K562 (cell line): Measurements from ENCODE around the gene HSPB7. TPM values are rescaled to one million over a fixed set of nuclear protein-coding genes. Genes with fewer than 3 reads are reported as not detected.
A peak's percentile ranks its signal among the peaks of the same experiment; 100 is the strongest.

Source experiments
- CC2D1A ChIP-seq: fragments of 450-650 bp; IDR thresholded peaks from 2 replicates; pipeline ENCODE4 v1.6.1; 2017; ENCODE audit warnings: mild to moderate bottlenecking
- HLTF ChIP-seq: fragments of 450-650 bp; IDR thresholded peaks from 2 replicates; pipeline ENCODE4 v1.6.1; 2016
- ID3 ChIP-seq, 2 experiments: fragments of 250-450 bp in 1 of 2; fragments of 450-650 bp in 1 of 2; sonication (Bioruptor Pico) in 1 of 2; IDR thresholded peaks; 2 replicates each; pipeline versions ENCODE4 v1.6.1 to v1.8.0; 2016 to 2021; ENCODE audit warnings: mild to moderate bottlenecking in 2 of 2, moderate library complexity in 2 of 2, missing compliant biosample characterization in 1 of 2, missing genetic modification characterization in 1 of 2
- ILK ChIP-seq: fragments of 450-650 bp; IDR thresholded peaks from 2 replicates; pipeline ENCODE4 v1.6.1; 2016; ENCODE audit warnings: missing genetic modification characterization, low read depth, mild to moderate bottlenecking, missing compliant biosample characterization, moderate library complexity, borderline replicate concordance
- KLF16 ChIP-seq: IDR thresholded peaks from 2 replicates; pipeline ENCODE4 v1.6.1; 2016; ENCODE audit warnings: antibody characterized with exemption
- MECOM ChIP-seq: fragments of 250-450 bp; sonication (Bioruptor Pico); IDR thresholded peaks from 2 replicates; pipeline ENCODE4 v1.8.0; 2022; ENCODE audit warnings: inconsistent platforms
- NFE2 ChIP-seq: IDR thresholded peaks from 2 replicates; pipeline ENCODE4 v1.6.1; 2014; ENCODE audit warnings: antibody characterized with exemption, low read depth
- PHB ChIP-seq: fragments of 250-450 bp; sonication (Bioruptor Pico); IDR thresholded peaks from 2 replicates; pipeline ENCODE4 v1.5.0; 2021
- POLR2B ChIP-seq: fragments of 450-650 bp; IDR thresholded peaks from 2 replicates; pipeline ENCODE4 v1.6.1; 2018; ENCODE audit warnings: low read depth; ENCODE audit not compliant: partially characterized antibody
- PRPF4 ChIP-seq: fragments of 200-400 bp; formaldehyde crosslinking; IDR thresholded peaks from one replicate; pipeline ENCODE4 v1.6.1; 2017; ENCODE audit warnings: low read length, low read depth, mild to moderate bottlenecking; ENCODE audit not compliant: insufficient read depth, poor library complexity, severe bottlenecking
- SLC30A9 ChIP-seq: fragments of 250-450 bp; sonication (Bioruptor Pico); IDR thresholded peaks from 2 replicates; pipeline ENCODE4 v1.8.0; 2022; ENCODE audit warnings: mild to moderate bottlenecking, moderate library complexity
- TAF15 ChIP-seq: fragments of 200-400 bp; formaldehyde crosslinking; IDR thresholded peaks from 2 replicates; pipeline ENCODE4 v1.6.1; 2017; ENCODE audit warnings: mild to moderate bottlenecking, low read depth, low read length, moderate library complexity
- TAF7 ChIP-seq: fragments of 450-650 bp; IDR thresholded peaks from 2 replicates; pipeline ENCODE4 v1.6.1; 2016; ENCODE audit warnings: missing genetic modification characterization, missing compliant biosample characterization
- USF2 ChIP-seq: sonication (generic); formaldehyde crosslinking; IDR thresholded peaks from 2 replicates; pipeline ENCODE4 v1.5.0; 2020; ENCODE audit warnings: missing genetic modification reagents
- ZBTB17 ChIP-seq: fragments of 450-650 bp; formaldehyde crosslinking; IDR thresholded peaks from 2 replicates; pipeline ENCODE4 v1.4.0; 2020; ENCODE audit warnings: mild to moderate bottlenecking
- ZBTB43 ChIP-seq: sonication (generic); formaldehyde crosslinking; IDR thresholded peaks from 2 replicates; pipeline ENCODE4 v1.8.0; 2023; ENCODE audit warnings: mild to moderate bottlenecking, missing genetic modification reagents
- ZBTB7A ChIP-seq: IDR thresholded peaks from 2 replicates; pipeline ENCODE4 v1.6.1; 2011; ENCODE audit warnings: low read depth, mild to moderate bottlenecking, low read length, moderate library complexity, borderline replicate concordance; ENCODE audit not compliant: control insufficient read depth
- ZFP91 ChIP-seq: sonication (generic); formaldehyde crosslinking; IDR thresholded peaks from 2 replicates; pipeline ENCODE4 v1.8.0; 2022; ENCODE audit warnings: mild to moderate bottlenecking, missing genetic modification reagents
- ZNF217 ChIP-seq: sonication (generic); formaldehyde crosslinking; IDR thresholded peaks from 2 replicates; pipeline ENCODE4 v1.8.0; 2022; ENCODE audit warnings: mild to moderate bottlenecking, missing genetic modification reagents
- ZNF408 ChIP-seq: fragments of 250-450 bp; sonication (Bioruptor Pico); IDR thresholded peaks from 2 replicates; pipeline ENCODE4 v1.4.0; 2020; ENCODE audit warnings: low read depth, mild to moderate bottlenecking, moderate library complexity
- ZNF436 ChIP-seq: fragments of 250-450, 450-650 bp; sonication (Bioruptor Pico); formaldehyde crosslinking; IDR thresholded peaks from 2 replicates; pipeline ENCODE4 v1.7.0; 2020; ENCODE audit warnings: mild to moderate bottlenecking
- polyA plus RNA-seq, 8 experiments: library from polyadenylated mRNA; depleted of rRNA in 4 of 8; stranded (reverse) in 5 of 8; unstranded in 3 of 8; fragments of >200 nt; fragmentation: Nextera tagmentation in 2 of 8; fragmentation: Illumina TruSeq in 1 of 8; extraction: Ambion mirVana in 2 of 8; extraction: Trizol in 1 of 8; gene quantifications; 2 replicates each; pipeline versions ENCODE4 v1.2.1 to v1.2.3, GENCODE V29; 2011 to 2014; ENCODE audit warnings: inconsistent platforms in 1 of 8, missing spikeins in 1 of 8
- total RNA-seq, 7 experiments: library from RNA; depleted of rRNA in 6 of 7; stranded (reverse); fragments of >200 nt in 6 of 7; fragmentation: Illumina TruSeq in 2 of 7; extraction: Trizol in 2 of 7; gene quantifications; 2 replicates each; pipeline versions ENCODE4 v1.2.1 to v1.2.3, GENCODE V29; 2011 to 2021; ENCODE audit warnings: low replicate concordance in 1 of 7
- TF ChIP-seq, protein P1 (sequence below): fragments of 250-450 bp; sonication (Bioruptor Pico); IDR thresholded peaks from 2 replicates; pipeline ENCODE4 v1.8.0; 2022; ENCODE audit warnings: inconsistent platforms, mild to moderate bottlenecking, moderate library complexity, borderline replicate concordance

HSPB7 gene
- total and polyA plus RNA-seq, 9 of the 15 experiments (the other 6 are each of a cell fraction or from before 2014, with no cell fraction given), result 0.05 to 0.19 (median 0.07) TPM; not detected in 6

DNA sequence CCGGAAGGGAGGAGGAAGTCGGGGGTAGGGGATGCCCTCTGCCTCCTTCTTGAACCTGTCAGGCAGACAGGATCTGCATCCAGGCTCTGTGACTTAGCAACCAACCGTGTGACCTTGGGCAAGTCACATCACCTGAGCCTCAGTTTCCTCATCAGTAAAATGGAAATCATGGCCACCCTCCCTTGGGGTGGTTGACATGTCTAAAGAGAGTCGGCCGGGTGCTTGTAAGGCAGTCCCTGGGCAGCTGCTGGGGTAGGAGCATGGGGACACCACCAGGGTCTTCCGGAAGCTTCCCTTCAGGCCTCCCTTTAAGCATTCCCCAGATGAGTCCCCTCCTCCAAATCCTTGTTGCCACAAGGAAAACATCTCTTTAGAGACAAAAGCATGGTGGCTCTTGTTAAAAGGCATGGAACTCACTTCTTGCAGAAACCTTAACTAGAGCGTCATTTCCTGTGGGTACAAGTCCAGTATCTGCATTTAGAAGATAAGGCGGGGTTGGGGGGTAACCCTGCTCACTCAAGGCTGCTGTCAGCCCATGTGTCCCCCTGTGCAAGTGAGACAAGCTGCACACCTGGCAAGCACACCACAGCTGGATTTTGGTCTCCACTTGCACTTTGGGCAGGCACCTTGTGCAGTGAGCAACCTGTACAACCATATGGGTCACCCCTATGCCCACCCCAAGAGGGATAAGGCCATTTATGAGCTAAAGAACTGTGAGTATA is 36.1 kb upstream of the HSPB7 start (continued):
- TF ChIP-seq ID3 (CRISPR knock-in tag; IDR thresholded peaks at IDR 0.05) (no peak), ID3 (tag; IDR thresholded peaks at IDR 0.05) (peak; percentile 77; the same call in 1 of the 2 replicates), ILK (tag) (no peak), ZNF436 (CRISPR knock-in tag) (no peak), POLR2B (no peak), USF2 (CRISPR knock-in tag) (no peak), ZBTB17 (no peak), TAF7 (no peak), TAF15 (no peak), NFE2 (no peak; the same call in 1 of the 2 replicates), ZFP91 (CRISPR knock-in tag) (no peak), KLF16 (peak; percentile 94), PHB (CRISPR knock-in tag) (no peak), HLTF (no peak), ZNF408 (CRISPR knock-in tag) (no peak), ZNF217 (CRISPR knock-in tag) (no peak), PRPF4 (no peak), ZBTB43 (CRISPR knock-in tag) (no peak), CC2D1A (peak; percentile 24; the same call in 1 of the 2 replicates), MECOM (no peak), ZBTB7A (peak; percentile 80; the same call in 1 of the 2 replicates), SLC30A9 (no peak)
- TF ChIP-seq, protein P1, sequence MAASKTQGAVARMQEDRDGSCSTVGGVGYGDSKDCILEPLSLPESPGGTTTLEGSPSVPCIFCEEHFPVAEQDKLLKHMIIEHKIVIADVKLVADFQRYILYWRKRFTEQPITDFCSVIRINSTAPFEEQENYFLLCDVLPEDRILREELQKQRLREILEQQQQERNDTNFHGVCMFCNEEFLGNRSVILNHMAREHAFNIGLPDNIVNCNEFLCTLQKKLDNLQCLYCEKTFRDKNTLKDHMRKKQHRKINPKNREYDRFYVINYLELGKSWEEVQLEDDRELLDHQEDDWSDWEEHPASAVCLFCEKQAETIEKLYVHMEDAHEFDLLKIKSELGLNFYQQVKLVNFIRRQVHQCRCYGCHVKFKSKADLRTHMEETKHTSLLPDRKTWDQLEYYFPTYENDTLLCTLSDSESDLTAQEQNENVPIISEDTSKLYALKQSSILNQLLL, result no peak
